ENCODE data around the gene MYF5.

The MYF5 gene

DNA sequence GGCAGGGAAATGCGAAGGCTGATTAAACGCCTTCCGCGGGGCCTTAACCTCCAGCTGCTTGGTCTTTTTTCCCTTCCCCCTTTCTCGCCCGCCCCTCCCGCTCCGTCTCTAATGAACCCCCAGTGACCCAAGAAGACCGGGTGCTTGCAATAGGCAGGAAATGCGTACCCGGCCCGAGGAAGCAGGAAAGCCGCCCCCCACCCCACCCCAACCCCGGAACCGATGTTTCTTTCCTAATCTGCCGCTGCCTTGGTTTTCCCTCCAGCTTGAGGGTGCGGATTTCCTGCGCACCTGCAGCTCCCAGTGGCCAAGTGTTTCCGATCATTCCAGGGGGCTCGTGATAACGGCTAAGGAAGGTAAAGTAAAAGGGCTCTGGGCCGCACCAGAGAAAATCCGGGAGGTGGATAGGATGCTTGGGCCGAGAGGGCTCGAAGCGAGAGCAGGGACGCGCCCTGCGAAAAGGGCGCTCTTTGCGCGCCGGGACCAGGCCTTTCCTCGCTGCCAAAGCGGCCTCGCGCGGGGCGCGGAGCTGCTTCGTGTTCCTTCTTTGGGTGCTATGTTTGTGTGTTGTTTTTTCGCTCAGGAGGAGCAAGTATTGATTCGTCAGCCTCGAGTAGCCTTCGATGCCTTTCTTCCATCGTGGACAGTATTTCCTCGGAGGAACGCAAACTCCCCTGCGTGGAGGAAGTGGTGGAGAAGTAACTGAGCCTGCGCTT lies 8.3 kb upstream of the MYF5 start:
- no peak for DNase-seq

DNA sequence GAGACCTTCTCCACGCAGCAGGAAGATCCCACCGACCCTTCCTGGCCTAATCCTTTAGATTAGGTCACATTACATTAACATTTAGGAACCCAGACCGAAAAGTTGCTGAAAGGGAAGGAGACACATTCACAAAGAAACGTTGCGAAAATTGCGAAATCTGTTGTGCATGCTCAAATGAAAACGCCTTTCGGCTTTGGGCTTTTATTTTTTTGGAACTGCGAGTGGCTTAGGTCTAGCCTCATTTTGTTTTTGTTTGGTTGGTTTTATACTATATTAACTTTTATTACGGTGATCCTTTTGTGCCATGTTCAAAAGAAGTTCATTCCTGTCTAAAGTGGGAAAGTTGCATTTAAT lies 7.8 kb upstream of the MYF5 start:
- no peak for DNase-seq

DNA sequence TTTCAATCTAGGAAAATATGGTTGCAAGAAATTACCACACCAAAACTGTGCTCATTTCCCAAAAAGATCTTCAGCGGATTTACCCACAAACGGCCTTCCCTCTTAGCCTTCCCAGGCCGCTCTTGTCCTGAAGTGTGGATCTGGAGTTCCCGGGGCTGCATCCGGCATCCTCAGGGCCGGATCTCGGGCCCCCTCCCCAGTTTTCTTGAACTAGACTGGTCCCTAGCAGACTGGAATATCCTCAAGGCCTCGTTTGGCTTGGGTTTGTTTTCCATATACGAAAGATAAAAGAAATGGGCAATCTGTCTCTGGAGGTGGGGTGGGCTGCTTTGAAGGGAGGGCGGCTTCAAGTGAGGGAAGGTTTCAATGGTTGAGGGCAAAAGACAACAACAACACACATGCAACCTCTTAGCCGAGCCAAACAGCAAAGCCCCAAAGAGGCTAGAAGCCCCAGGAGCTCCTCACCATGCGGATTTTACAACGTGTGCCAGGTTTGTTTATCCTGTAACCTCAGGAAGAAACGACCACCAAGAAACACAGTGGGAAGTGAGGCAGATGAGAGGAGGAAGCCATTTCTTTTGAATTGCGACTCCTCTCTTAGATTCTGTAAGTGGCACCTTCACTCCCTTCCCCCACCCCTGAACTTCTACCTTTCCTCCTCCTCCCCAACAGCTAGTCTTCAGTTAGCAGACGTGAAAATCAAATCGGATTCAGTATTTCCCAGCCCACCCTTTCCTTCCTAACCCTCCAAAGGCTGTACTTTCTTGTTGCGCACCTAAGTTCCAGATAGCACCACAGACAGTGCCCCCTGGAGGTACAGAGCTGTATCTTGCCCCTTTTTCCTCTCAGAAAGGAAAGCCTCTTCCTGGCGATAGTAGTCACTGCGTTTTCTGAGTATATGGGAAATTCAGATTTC lies 6.6 kb upstream of the MYF5 start:
- DNase-seq, result peak; percentile 70

DNA sequence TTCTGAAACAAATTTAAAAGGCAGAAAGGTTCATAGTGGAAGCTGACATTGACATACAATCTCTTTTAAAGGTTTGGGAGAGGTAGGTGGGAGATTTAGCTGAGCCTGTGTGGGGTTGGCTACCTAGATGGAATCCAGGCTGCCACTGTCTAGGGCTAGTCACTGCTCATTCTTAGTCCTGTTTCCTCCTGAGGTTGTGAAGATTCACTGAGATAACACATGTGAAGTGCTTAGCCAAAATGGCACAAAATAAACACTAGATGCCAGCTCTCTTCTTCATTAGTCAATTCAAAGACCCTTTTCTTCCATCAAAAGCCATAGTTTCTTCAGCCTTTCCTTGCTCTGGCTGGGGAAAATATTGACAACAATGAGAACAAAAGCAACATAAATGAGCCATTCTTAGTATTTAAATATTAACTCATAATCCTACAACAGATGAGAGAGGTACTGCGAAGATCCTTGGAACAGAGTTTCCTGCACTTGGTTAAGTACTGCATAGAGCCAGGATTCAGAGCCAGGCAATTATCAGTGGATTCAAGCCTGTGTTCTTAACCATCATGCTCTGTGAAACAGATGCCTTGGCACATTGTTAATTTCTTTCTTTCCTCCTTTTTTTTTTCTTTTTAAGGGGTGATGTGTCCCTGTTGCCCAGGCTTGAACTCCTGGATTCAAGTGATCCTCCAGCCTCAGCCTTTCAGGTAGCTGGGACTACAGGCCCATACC lies 5.8 kb upstream of the MYF5 start:
- no peak for DNase-seq

DNA sequence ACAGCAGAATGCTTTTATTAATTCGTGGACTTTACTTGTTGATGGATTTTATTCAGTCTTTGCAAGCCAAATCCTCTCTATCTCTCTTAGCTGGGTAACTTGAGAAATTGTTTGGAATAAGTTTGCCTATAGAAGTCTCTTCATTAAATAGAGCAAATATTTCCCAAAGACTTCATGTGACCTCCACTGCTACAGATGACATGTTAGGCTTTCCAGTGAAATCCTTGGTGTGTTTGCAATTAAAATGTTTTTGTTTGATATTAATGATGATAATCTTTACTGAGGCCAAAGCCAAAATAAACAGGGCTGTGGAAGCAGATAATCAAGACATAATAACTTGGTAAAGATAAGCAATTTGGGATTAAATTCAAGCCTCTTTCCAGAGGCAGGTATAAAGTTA lies 4.8 kb upstream of the MYF5 start:
- DNase-seq, result no peak

DNA sequence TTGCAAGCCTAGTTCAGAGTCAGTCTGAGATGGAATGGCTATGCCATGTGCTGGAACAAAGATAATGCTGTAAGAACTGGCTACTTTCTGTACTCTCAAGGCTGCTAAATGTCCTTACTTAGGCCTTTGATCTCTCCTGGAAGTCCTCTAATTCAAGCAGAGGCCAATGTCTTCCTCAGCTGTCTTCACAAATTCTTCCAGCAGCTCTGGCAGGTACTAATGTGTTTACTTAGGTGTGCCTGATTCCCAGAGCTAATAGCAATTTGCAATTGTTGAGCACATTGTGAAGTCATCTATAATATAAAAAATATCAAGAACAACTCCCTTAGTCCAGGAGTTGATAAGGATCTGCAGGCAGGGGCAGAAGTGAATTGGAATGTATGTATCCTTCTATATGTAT lies 3.8 kb upstream of the MYF5 start:
- DNase-seq, result no peak

DNA sequence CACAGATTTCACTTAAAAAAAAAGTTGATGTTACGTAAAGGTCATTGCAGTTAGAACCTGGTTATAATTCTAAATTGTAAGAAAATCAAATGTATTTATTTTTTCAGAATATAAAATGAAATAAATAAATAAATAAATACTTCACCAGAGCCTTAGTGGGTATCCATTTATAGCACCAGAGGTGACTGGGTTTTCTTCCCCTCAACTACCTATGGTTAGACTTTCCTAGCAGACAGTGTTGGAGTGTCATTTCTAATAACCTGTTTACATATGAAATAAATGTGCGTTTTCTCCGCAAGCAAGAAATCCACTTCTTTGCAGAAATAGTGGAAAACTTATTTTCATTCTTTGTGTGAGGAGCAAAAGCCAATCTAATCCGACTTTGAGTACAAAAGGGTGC lies 3.3 kb upstream of the MYF5 start:
- no peak for DNase-seq

DNA sequence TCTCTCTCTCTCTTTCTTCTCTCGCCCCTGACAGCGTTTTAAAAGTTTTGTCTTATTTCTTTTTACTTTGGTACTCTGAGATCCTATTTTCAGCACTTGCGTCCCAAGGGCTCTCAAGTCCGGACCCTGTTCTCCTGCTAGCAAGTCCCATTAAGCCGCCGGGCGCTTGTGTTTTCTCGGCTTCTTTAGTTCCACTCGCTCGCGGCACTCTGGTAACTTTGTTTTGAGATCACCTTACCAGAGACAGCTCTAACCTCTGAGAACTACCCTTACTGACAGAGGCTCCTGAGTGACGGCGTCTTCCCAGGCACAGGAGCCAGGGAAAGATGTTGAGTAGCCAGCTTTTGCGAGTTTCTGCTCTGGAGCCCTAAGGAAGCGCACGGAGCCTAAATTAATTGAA lies 2.7 kb upstream of the MYF5 start:
- DNase-seq, result peak; percentile 88

DNA sequence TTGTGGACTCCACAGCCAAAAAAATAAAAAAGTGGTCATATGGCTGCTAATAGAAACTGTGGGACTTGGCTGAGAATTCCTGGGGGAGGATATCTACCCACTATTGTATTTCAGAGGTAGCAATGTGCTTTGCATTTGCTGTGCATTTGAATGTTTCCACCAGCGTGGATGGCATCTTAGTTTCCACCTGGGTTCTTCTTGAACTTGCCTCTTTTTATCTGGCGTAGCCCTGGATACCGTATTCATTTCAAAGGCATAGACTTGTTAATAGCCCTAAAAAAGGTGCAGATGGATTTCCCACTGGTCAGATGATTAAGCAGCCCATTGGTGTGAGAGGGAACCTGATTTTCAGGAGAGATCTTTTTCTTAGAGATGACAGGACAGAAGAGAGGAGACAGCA lies 1.9 kb upstream of the MYF5 start:
- no peak for DNase-seq

DNA sequence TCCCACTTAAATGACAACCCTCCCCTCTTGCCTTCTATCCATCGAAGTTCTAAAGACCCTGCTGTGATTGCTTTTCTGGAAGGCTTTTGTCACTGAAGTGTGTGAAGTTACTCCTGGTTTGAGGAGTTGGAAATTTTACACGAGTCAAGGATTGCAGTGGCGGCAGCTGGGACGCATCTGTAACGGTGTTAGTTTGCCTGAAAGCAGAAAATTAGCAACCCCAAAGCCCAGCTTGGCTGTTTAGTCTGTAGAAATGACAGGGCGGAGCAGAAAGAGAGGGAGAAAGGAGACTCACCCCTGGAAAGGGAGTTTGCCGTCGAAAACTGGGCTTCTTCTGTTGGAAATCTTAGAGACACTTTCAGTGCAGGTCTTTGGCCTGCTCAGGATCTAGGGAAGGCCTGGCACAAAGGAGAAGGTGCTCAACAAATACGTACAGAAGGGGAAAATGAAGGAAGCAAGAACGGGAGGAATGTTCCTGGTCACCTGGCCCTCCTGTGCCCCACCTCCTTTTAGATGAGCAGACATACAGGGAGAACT lies 931 bp upstream of the MYF5 start:
- DNase-seq, result no peak

DNA sequence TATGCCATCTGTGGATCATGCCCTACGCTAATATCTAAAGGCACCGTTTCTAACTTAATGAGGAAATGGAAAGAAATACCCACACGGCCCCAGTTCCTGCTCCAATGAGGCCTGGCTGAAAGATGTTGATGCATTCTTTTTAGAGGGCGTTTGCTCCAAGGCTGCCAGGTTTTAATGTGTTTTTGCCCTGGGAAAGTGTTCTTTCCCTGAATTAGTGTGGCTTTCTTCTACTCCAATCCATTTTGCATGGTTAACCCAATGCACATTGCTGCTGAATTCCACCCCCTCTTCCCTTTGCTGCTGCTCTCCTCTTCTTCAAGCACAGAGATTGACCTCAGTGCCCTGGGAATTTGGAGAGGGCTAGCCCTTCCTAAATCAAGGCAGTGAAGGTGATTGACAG lies 1.1 kb downstream of the MYF5 start:
- no peak for DNase-seq

DNA sequence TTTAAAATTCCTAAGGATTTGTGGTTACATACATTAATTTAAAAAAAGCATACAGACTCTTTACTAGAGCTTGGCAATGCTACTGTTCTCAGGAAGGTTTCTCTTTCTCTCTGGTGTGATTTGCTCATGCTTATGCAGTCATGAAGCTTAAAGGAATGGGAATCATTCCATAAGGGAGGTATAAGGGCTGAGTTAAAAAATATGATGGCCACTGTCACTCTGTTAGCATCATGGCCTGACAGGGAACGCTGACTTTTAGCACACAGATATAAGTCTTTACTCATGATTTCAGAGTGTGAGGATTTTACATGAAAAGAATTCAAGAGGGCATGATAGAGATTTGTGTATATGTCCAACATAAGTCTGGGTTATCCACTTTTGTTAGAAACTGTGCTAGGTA lies 3.8 kb downstream of the MYF5 start:
- no peak for DNase-seq

DNA sequence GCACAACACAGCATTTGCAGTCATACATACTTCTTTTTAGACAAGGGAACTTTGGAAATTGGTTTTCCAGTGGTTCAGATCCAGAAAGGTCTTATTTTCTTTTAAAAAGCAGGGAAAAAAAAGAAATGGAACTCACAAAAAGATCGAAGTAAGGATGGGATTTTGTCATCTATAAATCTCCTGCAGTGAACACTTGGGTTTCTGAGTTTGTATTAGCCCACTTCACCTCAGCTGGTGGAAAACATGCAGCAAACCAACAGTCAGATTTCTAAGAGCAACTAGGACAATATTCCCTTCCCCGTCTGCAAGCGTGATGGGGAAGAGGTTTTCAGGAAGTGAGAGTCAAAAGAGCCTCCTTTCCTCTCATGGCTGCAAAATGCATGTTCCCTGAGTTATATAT lies 4.6 kb downstream of the MYF5 start:
- no peak for DNase-seq

DNA sequence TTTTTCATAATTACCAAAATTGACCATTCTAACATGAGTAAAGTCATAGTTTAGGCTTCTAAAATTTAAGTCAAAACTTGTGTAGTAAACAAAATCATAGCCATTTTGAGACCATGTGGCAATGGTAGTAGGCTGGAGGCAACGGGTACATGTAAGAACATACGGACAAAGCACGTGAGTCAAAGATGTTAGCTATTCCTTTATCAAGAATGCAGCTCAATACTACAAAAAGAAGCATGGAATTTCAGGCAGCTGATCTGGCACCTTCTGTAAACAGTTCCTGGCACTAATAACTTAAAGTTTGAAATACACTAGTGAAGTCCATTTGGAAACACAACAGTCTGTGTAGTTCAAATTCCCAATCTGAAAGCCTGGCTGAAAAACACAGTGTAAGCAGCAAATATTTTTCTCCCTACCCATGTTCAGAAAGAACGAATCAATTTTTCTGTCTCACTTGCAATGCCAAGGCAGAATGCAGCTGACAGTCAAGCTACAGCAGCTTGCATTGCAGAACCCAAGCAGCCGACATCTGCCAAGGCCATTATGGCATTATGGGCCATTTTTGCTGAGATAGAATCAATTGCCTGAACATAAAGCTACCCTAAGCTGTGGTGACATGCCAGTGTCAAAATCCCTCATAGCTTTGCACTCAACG lies 29.3 kb downstream of the MYF5 start:
- DNase-seq, result no peak

DNA sequence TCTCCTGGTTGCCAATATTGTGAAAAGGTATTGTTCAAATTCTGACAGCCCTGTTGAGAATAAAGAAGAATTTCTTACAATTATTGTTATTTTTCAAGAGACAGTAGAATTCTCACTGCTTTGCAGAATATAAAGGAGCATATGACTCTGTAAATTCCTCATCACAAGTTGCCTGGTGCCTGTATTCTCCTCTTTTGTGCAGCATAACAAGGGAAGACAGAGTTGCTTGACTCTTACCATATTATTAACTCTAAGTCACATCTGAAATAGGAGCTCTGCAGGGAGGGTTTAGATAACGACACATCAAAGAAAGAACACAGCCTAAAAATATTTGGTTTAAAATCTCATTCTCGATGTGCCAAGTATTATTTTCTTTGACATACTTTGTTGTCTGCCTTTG lies 31.1 kb downstream of the MYF5 start:
- no peak for DNase-seq

DNA sequence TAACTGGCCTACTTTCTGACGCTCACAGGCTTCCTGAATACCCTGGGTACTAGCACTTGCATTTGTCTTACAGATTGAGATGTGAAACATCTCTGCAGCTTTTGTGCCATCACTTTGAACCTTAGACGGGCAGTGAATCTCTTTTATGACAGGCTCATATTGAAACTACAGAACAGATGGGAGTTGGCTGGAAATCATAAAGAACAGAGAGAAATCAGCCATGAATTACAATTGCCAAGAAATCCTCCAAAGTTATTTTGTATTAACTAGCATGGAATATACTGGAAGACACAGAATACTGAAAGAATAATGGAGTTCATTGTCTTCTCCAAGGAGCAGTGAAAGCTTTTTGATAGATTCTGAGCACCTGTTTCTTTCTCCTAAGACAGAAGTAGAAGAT lies 32.7 kb downstream of the MYF5 start:
- DNase-seq, result no peak

DNA sequence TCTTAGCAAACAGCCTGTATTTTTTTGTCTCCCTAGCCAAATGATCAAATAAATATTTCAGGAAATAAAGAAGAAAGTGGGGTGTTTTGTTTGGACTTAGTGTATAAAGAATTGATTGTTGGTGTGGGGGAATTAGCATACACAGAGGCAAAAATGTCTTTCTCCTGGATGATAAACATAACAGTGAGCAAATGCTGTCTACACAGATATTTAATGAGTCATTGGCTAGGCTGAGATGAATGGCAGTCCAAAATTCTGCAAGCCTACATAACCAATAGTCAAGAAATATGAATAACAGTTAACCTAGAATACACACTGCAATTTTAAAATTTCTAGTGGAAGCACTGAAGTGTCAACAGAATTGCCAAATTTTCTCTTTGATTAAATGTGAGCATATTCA lies 35.8 kb downstream of the MYF5 start:
- no peak for DNase-seq

DNA sequence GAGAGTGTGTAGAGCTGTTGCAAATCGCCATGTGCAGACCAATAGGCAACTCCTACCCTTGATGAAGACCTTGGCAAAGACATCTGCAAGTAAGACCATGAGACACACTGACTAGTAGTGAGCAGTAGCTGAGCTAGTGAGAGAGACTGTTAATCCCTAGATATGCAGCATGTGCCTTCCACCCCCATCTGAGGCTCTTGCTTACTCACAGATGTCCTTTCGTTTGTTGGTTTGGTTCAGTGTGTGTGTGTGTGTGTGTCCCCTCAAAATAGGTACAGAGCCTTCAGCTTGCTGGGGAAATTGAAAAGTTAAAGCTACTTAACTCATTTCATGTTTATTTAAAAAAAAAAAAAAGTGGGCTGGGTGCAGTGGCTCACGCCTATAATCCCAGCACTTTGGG lies 37.6 kb downstream of the MYF5 start:
- DNase-seq, result no peak

DNA sequence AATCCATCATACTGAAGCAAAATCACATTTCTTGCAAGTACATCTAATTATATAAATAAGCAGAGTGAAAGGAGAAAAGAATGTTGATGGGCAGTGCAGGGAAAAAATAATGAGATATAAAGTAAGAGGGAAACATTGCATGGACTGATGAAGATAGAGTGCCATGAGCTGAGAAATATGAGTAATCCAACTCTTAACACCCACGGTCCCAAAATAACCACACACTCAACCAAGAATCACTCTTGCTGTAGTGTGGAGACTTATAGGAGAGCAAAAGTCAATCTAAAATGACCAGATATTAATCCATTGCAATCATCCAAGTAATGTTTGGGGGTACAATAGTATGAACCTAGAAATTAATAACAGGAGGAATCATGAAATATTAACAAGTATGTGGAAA lies 40.2 kb downstream of the MYF5 start:
- no peak for DNase-seq

DNA sequence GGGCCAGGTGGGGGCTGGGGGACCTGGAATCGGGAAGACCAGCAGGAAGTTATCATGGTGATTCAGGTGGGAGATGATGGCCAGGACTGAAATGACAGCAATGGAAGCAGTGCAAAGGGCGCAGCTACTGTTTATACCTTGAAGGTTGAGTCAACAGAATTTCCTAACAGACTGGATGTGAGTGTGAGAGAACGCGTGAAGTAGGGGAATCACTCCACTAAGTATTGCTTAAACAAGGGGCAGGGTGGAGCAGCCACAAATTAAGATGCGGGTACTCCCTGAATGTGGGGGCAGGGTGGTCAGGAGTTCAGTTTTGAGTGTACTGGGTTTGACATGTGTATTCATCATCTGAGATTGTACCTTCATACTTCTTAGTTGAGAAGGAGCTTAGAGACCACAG lies 45.1 kb downstream of the MYF5 start:
- no peak for DNase-seq

DNA sequence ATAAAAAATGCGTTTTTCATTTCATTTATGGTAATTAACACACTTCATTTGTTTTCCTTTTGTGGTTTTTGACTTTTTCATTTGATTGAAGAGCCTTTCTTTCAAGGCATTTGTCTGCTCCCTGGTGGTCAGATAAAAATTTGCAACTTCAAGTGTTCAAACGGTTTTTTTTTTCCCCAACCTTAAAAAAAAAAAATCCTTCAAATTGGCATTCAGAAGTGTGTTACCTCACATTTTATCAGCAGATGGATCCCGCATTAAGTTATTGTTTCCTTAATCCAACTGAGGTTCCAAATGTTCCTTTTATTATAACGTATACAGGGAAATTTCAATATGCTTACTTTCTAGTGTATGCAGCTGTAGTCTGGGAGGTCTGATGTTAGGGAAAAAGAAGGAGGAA lies 47.2 kb downstream of the MYF5 start:
- no peak for DNase-seq

DNA sequence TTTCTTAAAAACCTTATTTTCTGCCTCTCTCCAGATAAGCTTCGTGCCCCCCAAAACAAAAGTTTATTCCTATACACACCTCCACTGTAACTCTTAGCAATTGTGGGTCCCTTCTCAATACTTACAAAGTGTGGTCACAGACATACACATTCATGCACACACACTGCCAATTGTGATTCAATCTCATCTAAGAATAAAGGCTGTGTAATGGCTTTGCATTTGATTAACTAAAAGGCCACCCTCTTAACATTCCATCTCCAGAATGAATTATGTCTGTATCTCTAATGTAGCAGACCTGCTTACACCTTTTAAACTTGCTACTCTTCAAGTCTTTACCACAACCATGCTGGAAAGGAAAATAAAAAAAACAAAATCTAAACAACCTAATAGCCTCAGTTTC lies 49.5 kb downstream of the MYF5 start:
- no peak for DNase-seq

DNA sequence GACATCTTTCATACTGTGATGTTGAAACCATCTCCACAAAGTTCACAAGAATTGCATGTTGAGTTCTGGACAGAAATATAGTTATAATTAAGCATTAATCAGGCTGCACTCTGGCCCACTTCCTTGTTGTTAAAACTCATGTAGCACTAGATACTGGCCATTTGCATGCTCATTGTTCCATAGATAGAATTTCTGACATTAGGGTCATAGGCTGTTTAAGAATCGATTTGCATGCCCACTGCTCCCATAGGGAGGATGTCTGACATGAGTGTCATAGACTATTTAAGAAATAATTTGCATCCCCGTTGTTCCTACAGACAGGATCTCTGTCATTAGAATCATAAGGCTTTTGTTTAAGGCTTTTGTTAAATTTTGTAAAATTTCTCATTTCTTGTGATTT lies 50.2 kb downstream of the MYF5 start:
- DNase-seq, result no peak
